Colon (tissue), 2 donors: ENCODE measurements around the gene ACSL5.
A peak's percentile ranks its signal among the peaks of the same experiment; 100 is the strongest.

Experiments used
- FAIRE-seq: peaks from 2 replicates; lab custom pipeline; 2012; peaks lifted over from hg19 to GRCh38; lab: Jason Lieb, UNC
- donor health status: control.
- donor health status: control.

Gene ACSL5

DNA sequence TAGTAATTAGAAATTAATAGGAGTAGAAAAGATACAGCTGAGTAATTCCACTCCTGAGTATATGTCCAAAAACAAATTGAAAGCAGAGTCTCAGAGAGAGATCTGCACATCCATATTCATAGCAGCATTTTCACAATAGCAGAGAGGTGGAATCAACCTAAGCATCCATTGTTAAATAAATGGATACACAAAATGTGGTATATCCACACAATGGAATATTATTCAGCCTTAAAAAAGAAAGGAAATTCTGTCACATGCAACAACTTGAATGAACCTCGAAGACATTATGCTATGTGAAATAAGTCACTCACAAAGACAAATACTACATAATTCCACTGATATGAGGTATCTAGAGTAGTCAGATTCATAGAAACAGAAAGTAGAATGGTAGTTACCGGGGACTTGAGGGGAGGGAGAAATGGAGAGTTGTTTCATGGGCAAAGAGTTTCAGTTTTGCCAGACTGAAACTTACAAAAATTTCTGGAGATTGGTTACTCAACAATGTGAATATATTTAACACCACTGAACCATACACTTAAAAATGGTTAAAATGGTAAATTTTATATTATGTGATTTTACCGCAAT lies 91.5 kb downstream of the ACSL5 start:
- no peak for FAIRE-seq

DNA sequence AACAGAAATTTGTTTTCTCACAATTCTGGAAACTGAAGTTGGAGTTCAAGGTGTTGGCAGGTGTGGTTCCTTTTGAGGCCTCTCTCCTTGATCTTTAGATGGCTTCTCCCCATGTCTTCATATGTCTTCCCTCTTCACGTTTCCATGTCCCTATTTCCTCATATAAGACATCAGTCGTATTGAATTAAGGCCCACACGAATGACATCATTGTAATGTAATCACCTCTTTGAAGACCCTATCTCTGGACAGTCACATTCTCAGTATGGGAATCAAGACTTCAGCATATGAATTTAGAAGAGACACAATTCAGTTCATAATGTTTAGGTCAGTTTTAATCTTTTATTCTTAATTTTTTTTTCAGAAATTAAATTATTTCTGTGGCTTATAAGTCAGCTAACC lies 92.9 kb downstream of the ACSL5 start:
- FAIRE-seq = no peak

DNA sequence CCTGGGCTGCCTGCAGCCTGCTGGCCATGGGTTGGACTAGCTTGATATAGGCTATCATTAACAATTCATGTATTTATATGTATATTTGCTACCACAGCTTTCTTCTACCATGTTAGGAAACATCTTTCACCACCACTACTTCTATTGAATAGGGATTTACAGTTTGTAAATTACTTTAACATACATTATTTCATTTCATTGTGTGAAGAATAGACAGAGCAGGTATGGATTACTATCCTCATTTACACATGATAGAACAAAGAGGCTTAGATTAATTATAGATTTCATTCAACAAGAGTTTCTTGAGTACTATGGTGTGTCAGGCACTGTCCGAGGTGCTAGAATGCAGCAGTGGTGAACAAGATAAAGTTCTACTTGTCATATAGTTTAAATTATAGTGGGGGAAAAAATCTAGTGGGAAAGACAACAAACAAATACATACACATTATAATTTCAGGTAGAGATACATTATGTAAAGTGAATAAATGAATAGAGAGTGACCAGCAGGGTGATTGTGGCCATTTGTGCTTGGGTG lies 93.7 kb downstream of the ACSL5 start:
- no peak for FAIRE-seq

DNA sequence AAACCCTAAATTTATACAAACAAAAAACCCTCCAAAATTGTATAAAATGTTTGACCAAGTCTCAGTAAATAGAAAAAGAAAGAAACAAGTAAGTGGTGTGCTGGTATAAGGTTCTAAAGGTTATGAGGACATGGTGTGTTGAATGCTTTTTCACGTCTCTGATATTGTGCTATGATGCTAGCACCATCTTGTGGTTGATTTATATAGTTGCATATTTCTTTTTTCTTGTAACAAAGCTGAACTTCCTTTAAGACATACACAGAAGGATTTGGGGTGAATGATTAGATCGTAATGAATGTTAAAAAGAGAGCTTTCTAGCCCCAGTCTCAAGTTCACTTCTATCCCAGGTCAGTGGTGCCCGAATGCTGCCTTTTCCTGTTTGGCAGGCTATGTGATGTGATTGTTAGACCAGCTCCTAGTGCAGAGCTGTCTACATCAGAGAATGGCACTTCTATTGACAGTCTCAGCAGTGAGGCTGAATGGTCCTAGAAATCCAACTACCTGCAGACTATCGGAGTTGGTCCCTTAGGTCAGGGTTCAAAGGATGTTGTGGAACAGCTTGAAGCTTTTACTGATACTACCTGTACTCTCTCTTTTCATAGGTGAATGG lies 98.1 kb downstream of the ACSL5 start:
- peak; percentile 84 for FAIRE-seq

- no peak for FAIRE-seq
Measured at GRCh38 chr10:112475575-112476218, 101.8 kb downstream of the ACSL5 start.
